Measurements from ENCODE around the gene IGSF9.

DNA sequence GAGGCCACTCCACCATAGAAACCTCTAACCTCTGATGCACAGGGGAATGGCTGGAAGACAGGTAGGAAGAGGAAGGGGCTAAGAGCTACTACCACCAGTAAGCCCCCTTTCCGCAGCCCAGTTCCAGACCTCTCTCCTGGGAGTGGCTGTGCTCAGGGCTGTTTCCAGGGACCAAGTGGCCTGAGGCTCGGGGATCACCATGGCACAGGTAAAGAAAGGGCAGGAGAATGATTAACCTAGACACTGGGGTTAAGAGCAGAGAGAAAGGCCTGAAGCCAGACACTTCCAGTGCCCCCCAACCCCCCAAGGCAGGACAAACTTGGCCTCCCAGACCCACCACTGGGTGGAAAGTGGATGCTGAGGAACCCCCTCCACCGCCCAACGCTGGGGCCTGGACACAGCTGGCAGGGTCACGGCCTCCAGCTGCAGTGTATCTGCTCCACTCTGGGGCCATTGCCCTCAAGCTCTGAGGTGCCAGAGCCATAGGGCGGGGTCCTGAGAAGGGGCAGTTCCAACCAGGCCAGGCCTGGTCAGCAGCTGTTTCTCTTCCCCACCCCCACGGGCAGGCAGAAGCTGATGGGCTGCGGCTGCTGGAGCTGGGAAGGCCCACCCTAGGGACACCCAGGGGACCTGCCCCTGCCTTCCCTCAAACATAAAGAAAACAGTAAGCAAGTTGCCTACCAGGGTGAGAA is 22.8 kb downstream of the IGSF9 start:
- TF ChIP-seq, protein P1, sequence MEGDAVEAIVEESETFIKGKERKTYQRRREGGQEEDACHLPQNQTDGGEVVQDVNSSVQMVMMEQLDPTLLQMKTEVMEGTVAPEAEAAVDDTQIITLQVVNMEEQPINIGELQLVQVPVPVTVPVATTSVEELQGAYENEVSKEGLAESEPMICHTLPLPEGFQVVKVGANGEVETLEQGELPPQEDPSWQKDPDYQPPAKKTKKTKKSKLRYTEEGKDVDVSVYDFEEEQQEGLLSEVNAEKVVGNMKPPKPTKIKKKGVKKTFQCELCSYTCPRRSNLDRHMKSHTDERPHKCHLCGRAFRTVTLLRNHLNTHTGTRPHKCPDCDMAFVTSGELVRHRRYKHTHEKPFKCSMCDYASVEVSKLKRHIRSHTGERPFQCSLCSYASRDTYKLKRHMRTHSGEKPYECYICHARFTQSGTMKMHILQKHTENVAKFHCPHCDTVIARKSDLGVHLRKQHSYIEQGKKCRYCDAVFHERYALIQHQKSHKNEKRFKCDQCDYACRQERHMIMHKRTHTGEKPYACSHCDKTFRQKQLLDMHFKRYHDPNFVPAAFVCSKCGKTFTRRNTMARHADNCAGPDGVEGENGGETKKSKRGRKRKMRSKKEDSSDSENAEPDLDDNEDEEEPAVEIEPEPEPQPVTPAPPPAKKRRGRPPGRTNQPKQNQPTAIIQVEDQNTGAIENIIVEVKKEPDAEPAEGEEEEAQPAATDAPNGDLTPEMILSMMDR (conservative IDR thresholded peaks at IDR 0.05), result no peak
- TF ChIP-seq EZH2 (IDR thresholded peaks at IDR 0.05; ENCODE audit: low read depth), result no peak

All from PC-9 (cell line).